Ovary (tissue), 9 donors: Measurements from ENCODE around the gene TPD52L2. TPM values are rescaled to one million over a fixed set of nuclear protein-coding genes. Genes with fewer than 3 reads are reported as not detected.
"Not testable (repeated sequence)": the region's sequence is repeated elsewhere in the genome, so short reads cannot be mapped to it uniquely, and the experiment has no call there.

Source experiments
- DNase-seq, 5 donors: peaks; one replicate each; pipeline ENCODE4 v3.0.0-alpha.2; 2019 to 2020
- H3K27ac ChIP-seq, 2 donors: fragments of 200-600 bp; one replicate each; pipeline versions ENCODE4 v1.5.1 to v1.8.0; 2019 to 2022
- H3K27me3 ChIP-seq: fragments of 200-600 bp; one replicate; pipeline ENCODE4 v1.8.0; 2022
- H3K36me3 ChIP-seq: fragments of 200-600 bp; sonication (generic); one replicate; pipeline ENCODE4 v1.5.1; 2019
- H3K4me1 ChIP-seq: one replicate; pipeline ENCODE4 v1.8.1; 2013; ENCODE audit warnings: mild to moderate bottlenecking, moderate library complexity; ENCODE audit not compliant: insufficient read depth
- H3K4me3 ChIP-seq: fragments of 200-600 bp; sonication (generic); one replicate; pipeline ENCODE4 v1.5.1; 2017
- H3K9me3 ChIP-seq, 2 donors: fragments of 200-600 bp in 1 of 2; sonication (generic) in 1 of 2; one replicate each; pipeline versions ENCODE4 v1.5.1 to v1.8.1; 2013 to 2019; ENCODE audit warnings: mild to moderate bottlenecking in 1 of 2, moderate library complexity in 1 of 2
- CTCF ChIP-seq, 3 donors: fragments of 450-650 bp in 2 of 3; fragments of 200-600 bp in 1 of 3; IDR thresholded peaks; one replicate each; pipeline versions ENCODE4 v1.5.1 to v1.8.0; 2016 to 2022; ENCODE audit warnings: antibody characterized with exemption in 3 of 3, mild to moderate bottlenecking in 1 of 3
- EP300 ChIP-seq: sonication (generic); formaldehyde crosslinking; IDR thresholded peaks from one replicate; pipeline ENCODE4 v1.6.1; 2017; ENCODE audit warnings: antibody characterized with exemption
- POLR2A ChIP-seq: fragments of 450-650 bp; IDR thresholded peaks from one replicate; pipeline ENCODE4 v1.6.1; 2017; ENCODE audit warnings: antibody characterized with exemption, mild to moderate bottlenecking, moderate library complexity
- WGBS, 3 donors: extraction: QIAGEN DNeasy Blood & Tissue Kit in 1 of 3; methylation state at CpG; one replicate each; pipeline versions ENCODE4 v1.1.5 to v1.1.7; 2013 to 2017; 5-methylcytosine and 5-hydroxymethylcytosine counted together
- intact Hi-C, 4 donors: fragments of 100-400 bp; cut with DNase I; formaldehyde crosslinking; loops; one replicate each; pipeline versions ENCODE4 v1.11.0 to v1.15.1; 2022 to 2023
- polyA plus RNA-seq, 2 donors: library from polyadenylated mRNA; stranded (reverse); fragments of 200-250 nt in 1 of 2; fragments of 350-450 nt in 1 of 2; fragmentation: Illumina TruSeq in 1 of 2; extraction: RNeasy Lipid Tissue Mini Kit (QIAGEN cat#74804) in 1 of 2; gene quantifications; one replicate each; pipeline ENCODE4 v1.2.3, GENCODE V29; 2013 to 2014
- total RNA-seq, 7 donors: library from RNA; depleted of rRNA in 2 of 7; stranded (reverse); fragments of >200 nt in 2 of 7; fragmentation: NEBNext Ultra II Directional in 3 of 7; extraction: Animal tissue kit (Norgen Biotek cat#: 25700) in 3 of 7; gene quantifications; one replicate each; pipeline versions ENCODE4 v1.1.0 to v1.2.4, GENCODE V29; 2016 to 2023
- donor health status: DM: no; HTN: no; CAD: no; lungs with moderate emphysema.
- donor health status: DM: no; HTN: no; CAD: no.
- donor health status: Bipolar disorder and iron deficiency.
- donor health status: DM: yes; HTN: yes; CAD: no.
- donor health status: DM: no; HTN: no; CAD: no.
- donor health status: DM: yes; HTN: yes; CAD: no.

TPD52L2 gene
- total and polyA plus RNA-seq, 9 donors = 51.5 to 78.9 (median 70.4) TPM

- intact Hi-C loops = loop anchor here in 2 of 4 donors (5.0 kb wide), 1 partner anchor 64 kb away; no protein-coding TSS in a partner anchor
- peaks cover 4% of the 10 kb centered on the region for H3K4me1 ChIP-seq
- no peak for DNase-seq
- H3K36me3 ChIP-seq = no peaks in the 10 kb centered on the region
- no peak overlapping the region for H3K4me3 ChIP-seq
- TF ChIP-seq CTCF (IDR thresholded peaks at IDR 0.05) (no peak), EP300 (no peak), POLR2A (no peak)
- no peaks in the 10 kb centered on the region for H3K27me3 ChIP-seq
- no peaks in the 10 kb centered on the region for H3K9me3 ChIP-seq
- WGBS, 3 donors = 70 to 76% (median 72%) methylated on average over 16 of the region's 16 CpGs
- no peak overlapping the region for H3K27ac ChIP-seq
These were observed 43.1 kb downstream of the TPD52L2 start for GRCh38 chr20:63908008-63908682.

GRCh38 chr20:63911176-63911575, 46.1 kb downstream of the TPD52L2 start:
- Histone ChIP-seq H3K27ac (no peak overlapping the region), H3K9me3 (no peaks in the 10 kb centered on the region), H3K4me1 (peaks cover 6% of the 10 kb centered on the region), H3K27me3 (no peaks in the 10 kb centered on the region), H3K4me3 (no peak overlapping the region), H3K36me3 (no peaks in the 10 kb centered on the region)
- WGBS, 3 donors = 22 to 28% (median 23%) methylated on average over 12 of the region's 12 CpGs
- intact Hi-C loops = no loop called here
- no peak for DNase-seq
- no peak for TF ChIP-seq CTCF (IDR thresholded peaks at IDR 0.05)
- TF ChIP-seq POLR2A = no peak
- no peak for TF ChIP-seq EP300

GRCh38 chr20:63913768-63914167, 48.7 kb downstream of the TPD52L2 start:
- 94 to 96% (median 94%) methylated on average over 12 of the region's 12 CpGs for WGBS, 3 donors

GRCh38 chr20:63915471-63915870, 50.4 kb downstream of the TPD52L2 start:
- Histone ChIP-seq H3K4me3 (no peak overlapping the region), H3K4me1 (peaks cover 7% of the 10 kb centered on the region), H3K36me3 (no peaks in the 10 kb centered on the region), H3K9me3 (no peaks in the 10 kb centered on the region), H3K27me3 (no peaks in the 10 kb centered on the region), H3K27ac (no peak overlapping the region)
- WGBS, 3 donors = 82 to 86% (median 84%) methylated on average over 6 of the region's 6 CpGs
- intact Hi-C loops = no loop called here
- DNase-seq = no peak
- no peak for TF ChIP-seq POLR2A
- no peak for TF ChIP-seq EP300
- TF ChIP-seq CTCF (IDR thresholded peaks at IDR 0.05) = no peak

More at GRCh38 chr20:63913768-63914167, 48.7 kb downstream of the TPD52L2 start:
- H3K36me3 ChIP-seq = no peaks in the 10 kb centered on the region
- no peak for DNase-seq
- TF ChIP-seq POLR2A (no peak), CTCF (IDR thresholded peaks at IDR 0.05) (no peak), EP300 (no peak)
- intact Hi-C loops = no loop called here
- H3K9me3 ChIP-seq = no peaks in the 10 kb centered on the region
- peaks cover 7% of the 10 kb centered on the region for H3K4me1 ChIP-seq
- H3K4me3 ChIP-seq = no peak overlapping the region
- H3K27ac ChIP-seq = no peak overlapping the region
- no peaks in the 10 kb centered on the region for H3K27me3 ChIP-seq

- intact Hi-C loops = not testable (repeated sequence)
- WGBS, 3 donors = 76 to 80% (median 78%) methylated on average over 8 of the region's 8 CpGs
These were observed 51.4 kb downstream of the TPD52L2 start for GRCh38 chr20:63916371-63916939.

More at GRCh38 chr20:63916371-63916939, 51.4 kb downstream of the TPD52L2 start:
- not testable (repeated sequence) for H3K36me3 ChIP-seq, H3K27me3 ChIP-seq, H3K4me1 ChIP-seq, DNase-seq, H3K9me3 ChIP-seq, H3K27ac ChIP-seq, H3K4me3 ChIP-seq
